ENCODE measurements around the gene PID1. TPM values are rescaled to one million over a fixed set of nuclear protein-coding genes. Genes with fewer than 3 reads are reported as not detected.

PID1 gene
- total RNA-seq, 1 experiment from 2014 or later = 0.15 TPM

DNA sequence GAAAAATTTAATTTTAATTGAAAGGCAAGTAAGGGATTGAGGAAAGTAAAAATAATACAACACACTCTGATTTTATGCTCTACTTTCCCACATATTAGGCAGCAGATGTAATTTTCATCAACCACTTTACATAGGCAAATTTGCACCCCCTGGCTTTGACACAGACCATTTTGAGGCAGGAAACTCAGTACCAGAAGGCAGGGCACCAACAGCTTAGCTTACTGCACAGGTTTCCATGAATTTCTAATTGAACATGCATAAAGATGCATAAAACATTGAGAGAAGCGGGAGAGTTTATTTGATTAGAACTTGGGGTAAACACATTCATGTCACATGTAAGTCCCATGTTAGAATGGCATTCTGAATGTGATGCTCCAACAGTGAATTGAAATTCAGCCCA is 171.9 kb downstream of the PID1 start:
- RAD21 ChIA-PET (ENCODE audit: low non-redundant PET in 1 of 2, low total read pairs in 2 of 2, uncharacterized antibody in 2 of 2, unreplicated experiment in 2 of 2) = no interaction called here
- H3K27ac ChIP-seq (ENCODE audit: low read depth, low read length) = no peak overlapping the region
- H3K36me3 ChIP-seq (ENCODE audit: control insufficient read depth in 1 of 2, insufficient read depth in 2 of 2, low read length in 2 of 2) = no peaks in the 10 kb centered on the region
- no peaks in the 10 kb centered on the region for H3K27me3 ChIP-seq (ENCODE audit: insufficient read depth, low read length)
- no peak for ATAC-seq
- DNase-seq (ENCODE audit: low read depth, low spot score) = no peak
- H3K9me3 ChIP-seq (ENCODE audit: control insufficient read depth in 1 of 2, insufficient read depth in 1 of 2, low read depth in 1 of 2, low read length in 2 of 2) = no peaks in the 10 kb centered on the region
- no peak for TF ChIP-seq ELF1 (IDR thresholded peaks at IDR 0.05; ENCODE audit: borderline replicate concordance, low read depth)
- TF ChIP-seq SP1 (IDR thresholded peaks at IDR 0.05; ENCODE audit: low read depth) = no peak
- TF ChIP-seq YY1 (IDR thresholded peaks at IDR 0.05; ENCODE audit: extremely low read depth, insufficient replicate concordance, low read depth, low read length) = no peak
- no peak for TF ChIP-seq RAD21 (IDR thresholded peaks at IDR 0.05; ENCODE audit: low read depth)
- TF ChIP-seq ZNF274 (IDR thresholded peaks at IDR 0.05; ENCODE audit: low read depth, low read length) = no peak
- no peak for TF ChIP-seq SIN3A (IDR thresholded peaks at IDR 0.05; ENCODE audit: low read depth)
- TF ChIP-seq CTCF (IDR thresholded peaks at IDR 0.05 in 2 of 3, conservative IDR thresholded peaks at IDR 0.05 in 1 of 3; ENCODE audit: borderline replicate concordance in 1 of 3, insufficient read depth in 1 of 3, low read depth in 2 of 3, low read length in 2 of 3) = no peak
- TF ChIP-seq CBX3 (IDR thresholded peaks at IDR 0.05; ENCODE audit: low read depth) = no peak
- no peak for TF ChIP-seq JUND (IDR thresholded peaks at IDR 0.05)
- TF ChIP-seq TCF7L2 (IDR thresholded peaks at IDR 0.05; ENCODE audit: borderline replicate concordance, extremely low read depth, insufficient read depth, insufficient read length) = no peak
- no peak for TF ChIP-seq EZH2 (IDR thresholded peaks at IDR 0.05)
- TF ChIP-seq, protein P1, sequence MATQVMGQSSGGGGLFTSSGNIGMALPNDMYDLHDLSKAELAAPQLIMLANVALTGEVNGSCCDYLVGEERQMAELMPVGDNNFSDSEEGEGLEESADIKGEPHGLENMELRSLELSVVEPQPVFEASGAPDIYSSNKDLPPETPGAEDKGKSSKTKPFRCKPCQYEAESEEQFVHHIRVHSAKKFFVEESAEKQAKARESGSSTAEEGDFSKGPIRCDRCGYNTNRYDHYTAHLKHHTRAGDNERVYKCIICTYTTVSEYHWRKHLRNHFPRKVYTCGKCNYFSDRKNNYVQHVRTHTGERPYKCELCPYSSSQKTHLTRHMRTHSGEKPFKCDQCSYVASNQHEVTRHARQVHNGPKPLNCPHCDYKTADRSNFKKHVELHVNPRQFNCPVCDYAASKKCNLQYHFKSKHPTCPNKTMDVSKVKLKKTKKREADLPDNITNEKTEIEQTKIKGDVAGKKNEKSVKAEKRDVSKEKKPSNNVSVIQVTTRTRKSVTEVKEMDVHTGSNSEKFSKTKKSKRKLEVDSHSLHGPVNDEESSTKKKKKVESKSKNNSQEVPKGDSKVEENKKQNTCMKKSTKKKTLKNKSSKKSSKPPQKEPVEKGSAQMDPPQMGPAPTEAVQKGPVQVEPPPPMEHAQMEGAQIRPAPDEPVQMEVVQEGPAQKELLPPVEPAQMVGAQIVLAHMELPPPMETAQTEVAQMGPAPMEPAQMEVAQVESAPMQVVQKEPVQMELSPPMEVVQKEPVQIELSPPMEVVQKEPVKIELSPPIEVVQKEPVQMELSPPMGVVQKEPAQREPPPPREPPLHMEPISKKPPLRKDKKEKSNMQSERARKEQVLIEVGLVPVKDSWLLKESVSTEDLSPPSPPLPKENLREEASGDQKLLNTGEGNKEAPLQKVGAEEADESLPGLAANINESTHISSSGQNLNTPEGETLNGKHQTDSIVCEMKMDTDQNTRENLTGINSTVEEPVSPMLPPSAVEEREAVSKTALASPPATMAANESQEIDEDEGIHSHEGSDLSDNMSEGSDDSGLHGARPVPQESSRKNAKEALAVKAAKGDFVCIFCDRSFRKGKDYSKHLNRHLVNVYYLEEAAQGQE (IDR thresholded peaks at IDR 0.05; ENCODE audit: low read depth) = no peak
- no peak for TF ChIP-seq POLR2A (IDR thresholded peaks at IDR 0.05; ENCODE audit: borderline replicate concordance, extremely low read depth, insufficient read depth, insufficient read length)
- TF ChIP-seq ZFX (IDR thresholded peaks at IDR 0.05) = no peak
- TF ChIP-seq EGR1 (IDR thresholded peaks at IDR 0.05; ENCODE audit: low read depth) = no peak
- no peak overlapping the region for H3K4me3 ChIP-seq (replicated peaks in 1 of 2; ENCODE audit: low read depth in 1 of 2, low read length in 2 of 2)
- H2AFZ ChIP-seq (ENCODE audit: low read depth, low read length, poor library complexity, severe bottlenecking) = no peak overlapping the region
- BruUV-seq (replicated peaks) = no TSS peak
- POLR2A ChIA-PET = no interaction called here
- no peaks in the 10 kb centered on the region for H3K4me1 ChIP-seq (ENCODE audit: control insufficient read depth in 1 of 2, insufficient read depth in 2 of 2, low read length in 2 of 2)
- CTCF ChIA-PET = no interaction called here
- no peak overlapping the region for H3K9ac ChIP-seq (ENCODE audit: low read length)
- no peaks in the 10 kb centered on the region for H3K9me2 ChIP-seq (ENCODE audit: insufficient read depth)
- H4K20me1 ChIP-seq (ENCODE audit: insufficient read depth) = no peaks in the 10 kb centered on the region
- H3K4me2 ChIP-seq (ENCODE audit: low read length) = no peak overlapping the region
- no peaks in the 10 kb centered on the region for H3K79me2 ChIP-seq (ENCODE audit: insufficient read depth, low read length)
- intact Hi-C loops (cut with micrococcal nuclease) = no loop called here

Data from HCT116 (cell line).